GM19395 (cell line): Measurements from ENCODE around the gene PRODH2.

Source experiments
- ATAC-seq: cut with Tn5 transposase; IDR thresholded peaks from one replicate; pipeline ENCODE4 v1.9.1; 2021; ENCODE audit warnings: mild to moderate bottlenecking, moderate library complexity; ENCODE audit not compliant: unreplicated experiment

PRODH2 gene

GRCh38 chr19:35764432-35765315 is 48.0 kb downstream of the PRODH2 start:
- no peak for ATAC-seq

- no peak for ATAC-seq
These were observed 51.8 kb downstream of the PRODH2 start for GRCh38 chr19:35760711-35761349.

- no peak for ATAC-seq
These were observed 52.9 kb downstream of the PRODH2 start for GRCh38 chr19:35759697-35760096.

GRCh38 chr19:35757749-35758608 is 54.7 kb downstream of the PRODH2 start, which contains the start of gene PROSER3:
TSS of gene PROSER3 (plus strand) at chr19:35758176. CDS start at chr19:35758216, 40 bp downstream.
- peak; percentile 97 for ATAC-seq

- ATAC-seq: peak; percentile 10
These were observed 55.4 kb downstream of the PRODH2 start for GRCh38 chr19:35757231-35757748.

GRCh38 chr19:35756377-35757230 is 56.0 kb downstream of the PRODH2 start, which contains the start of gene HSPB6:
TSS of gene HSPB6 (minus strand) at chr19:35757029. CDS start at chr19:35757008, 21 bp downstream.
- no peak for ATAC-seq

- ATAC-seq: no peak
These were observed 56.9 kb downstream of the PRODH2 start for GRCh38 chr19:35755550-35756376.

GRCh38 chr19:35755131-35755549 is 57.5 kb downstream of the PRODH2 start:
- ATAC-seq: no peak

GRCh38 chr19:35754370-35755130 is 58.1 kb downstream of the PRODH2 start:
- no peak for ATAC-seq

GRCh38 chr19:35753634-35754369 is 58.8 kb downstream of the PRODH2 start:
- no peak for ATAC-seq

- no peak for ATAC-seq
These were observed 59.8 kb downstream of the PRODH2 start for GRCh38 chr19:35752746-35753350.

GRCh38 chr19:35751839-35752745 is 60.6 kb downstream of the PRODH2 start:
- no peak for ATAC-seq

- ATAC-seq: no peak
These were observed 62.5 kb downstream of the PRODH2 start for GRCh38 chr19:35750167-35750566.
